ENCODE measurements around the gene MS4A4A. TPM values are rescaled to one million over a fixed set of nuclear protein-coding genes. Genes with fewer than 3 reads are reported as not detected.

The MS4A4A gene
- total and polyA plus RNA-seq, 2 of the 4 experiments (the other 2 are of a cell fraction): not detected

GRCh38 chr11:60318726-60319125 is 38.3 kb downstream of the MS4A4A start:
- Histone ChIP-seq H3K36me3 (ENCODE audit: control insufficient read depth, insufficient read depth, low read length) (no peaks in the 10 kb centered on the region), H3K27ac (ENCODE audit: insufficient read depth, low read length) (no peak overlapping the region), H4K8ac (ENCODE audit: low read depth in 2 of 2, low read length in 2 of 2) (no peak overlapping the region), H3K56ac (ENCODE audit: extremely low read depth, insufficient read depth, low read length) (no peak overlapping the region), H3K4me1 (ENCODE audit: control insufficient read depth, insufficient read depth, low read length) (no peaks in the 10 kb centered on the region), H4K91ac (ENCODE audit: insufficient read depth, low read depth, low read length) (no peak overlapping the region), H4K5ac (ENCODE audit: low read depth, low read length) (no peak overlapping the region), H3K4me2 (ENCODE audit: low read depth, low read length) (no peak overlapping the region), H3K18ac (ENCODE audit: low read depth, low read length) (no peak overlapping the region), H4K20me1 (ENCODE audit: insufficient read depth, low read length) (no peaks in the 10 kb centered on the region), H2AK5ac (ENCODE audit: low read depth, low read length) (no peak overlapping the region), H3K4me3 (ENCODE audit: insufficient read depth, low read depth, low read length) (no peak overlapping the region), H3K4ac (ENCODE audit: low read depth, low read length) (no peak overlapping the region), H2BK5ac (ENCODE audit: low read depth, low read length, poor library complexity, severe bottlenecking) (no peak overlapping the region), H3K79me1 (ENCODE audit: low read depth in 1 of 2, low read length in 2 of 2) (no peaks in the 10 kb centered on the region), H2AFZ (replicated peaks; ENCODE audit: low read length, poor library complexity) (no peak overlapping the region), H2BK20ac (ENCODE audit: low read depth, low read length) (no peak overlapping the region), H3K9me1 (ENCODE audit: insufficient read depth, low read length) (no peaks in the 10 kb centered on the region), H2AK9ac (replicated peaks; ENCODE audit: low read depth, low read length, poor library complexity) (no peak overlapping the region), H3K27me3 (ENCODE audit: control insufficient read depth, insufficient read depth, low read length) (no peaks in the 10 kb centered on the region), H2BK15ac (ENCODE audit: low read depth, low read length) (no peak overlapping the region), H3K23ac (ENCODE audit: low read depth, low read length) (no peak overlapping the region), H2BK120ac (ENCODE audit: low read depth, low read length) (no peak overlapping the region), H3K9me3 (ENCODE audit: control insufficient read depth, insufficient read depth, low read length) (peaks cover 12% of the 10 kb centered on the region), H3K9ac (ENCODE audit: low read depth, low read length) (no peak overlapping the region), H3K14ac (replicated peaks; ENCODE audit: low read depth, low read length) (no peak overlapping the region)
- ChIA-PET POLR2A (ENCODE audit: unreplicated experiment) (no interaction called here), CTCF (no interaction called here)
- DNase-seq: no peak
- in situ Hi-C loops (cut with MboI; ENCODE audit: low sequenced_read_pairs): no loop called here
- TF ChIP-seq CHD1 (IDR thresholded peaks at IDR 0.05; ENCODE audit: low read depth, low read length) (no peak), MAFK (IDR thresholded peaks at IDR 0.05; ENCODE audit: low read depth, low read length) (no peak), CEBPB (IDR thresholded peaks at IDR 0.05; ENCODE audit: low read depth, low read length) (no peak), MAZ (IDR thresholded peaks at IDR 0.05; ENCODE audit: borderline replicate concordance, low read depth, low read length) (no peak), RFX5 (IDR thresholded peaks at IDR 0.05; ENCODE audit: low read depth, low read length) (no peak), NFE2L2 (IDR thresholded peaks at IDR 0.05; ENCODE audit: low read depth, low read length) (no peak), MXI1 (IDR thresholded peaks at IDR 0.05; ENCODE audit: borderline replicate concordance, low read depth, low read length) (no peak), USF2 (IDR thresholded peaks at IDR 0.05; ENCODE audit: low read depth, low read length) (no peak), BHLHE40 (IDR thresholded peaks at IDR 0.05; ENCODE audit: low read depth, low read length) (no peak), FOS (IDR thresholded peaks at IDR 0.05; ENCODE audit: low read depth, low read length) (no peak), RAD21 (IDR thresholded peaks at IDR 0.05; ENCODE audit: low read length) (no peak), SMC3 (IDR thresholded peaks at IDR 0.05; ENCODE audit: low read depth, low read length) (no peak), RCOR1 (IDR thresholded peaks at IDR 0.05; ENCODE audit: insufficient replicate concordance, low read length) (no peak), CTCF (conservative IDR thresholded peaks at IDR 0.05; ENCODE audit: low read depth, low read length) (no peak), POLR2A (IDR thresholded peaks at IDR 0.05; ENCODE audit: low read depth, low read length) (no peak)
- TF ChIP-seq, protein P1, sequence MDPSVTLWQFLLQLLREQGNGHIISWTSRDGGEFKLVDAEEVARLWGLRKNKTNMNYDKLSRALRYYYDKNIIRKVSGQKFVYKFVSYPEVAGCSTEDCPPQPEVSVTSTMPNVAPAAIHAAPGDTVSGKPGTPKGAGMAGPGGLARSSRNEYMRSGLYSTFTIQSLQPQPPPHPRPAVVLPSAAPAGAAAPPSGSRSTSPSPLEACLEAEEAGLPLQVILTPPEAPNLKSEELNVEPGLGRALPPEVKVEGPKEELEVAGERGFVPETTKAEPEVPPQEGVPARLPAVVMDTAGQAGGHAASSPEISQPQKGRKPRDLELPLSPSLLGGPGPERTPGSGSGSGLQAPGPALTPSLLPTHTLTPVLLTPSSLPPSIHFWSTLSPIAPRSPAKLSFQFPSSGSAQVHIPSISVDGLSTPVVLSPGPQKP (IDR thresholded peaks at IDR 0.05; ENCODE audit: borderline replicate concordance, low read depth, low read length): no peak
- intact Hi-C loops (cut with micrococcal nuclease): no loop called here
- no TSS peak for BruUV-seq (replicated peaks)
- WGBS, 2 experiments (ENCODE audit: extremely low coverage in 2 of 2, insufficient read length in 1 of 2): 40% methylated on average over 1 of the region's 2 CpGs; no CpG with 5 or more reads in 1 of the 2 experiments
- no peak for ATAC-seq (ENCODE audit: low read depth)
- dilution Hi-C loops (cut with HindIII; ENCODE audit: low sequenced_read_pairs, unreplicated experiment): no loop called here

All from IMR-90 (cell line).